Measurements from ENCODE around the gene FEV.
"Not testable (repeated sequence)": the region's sequence is repeated elsewhere in the genome, so short reads cannot be mapped to it uniquely, and the experiment has no call there.

The FEV gene

GRCh38 chr2:218952160-218952559 lies 32.8 kb downstream of the FEV start:
- Histone ChIP-seq H3K4me1 (ENCODE audit: control insufficient read depth, insufficient read depth, low read length) (no peaks in the 10 kb centered on the region), H3K4me3 (ENCODE audit: low read length) (no peak overlapping the region), H3K27me3 (replicated peaks; ENCODE audit: control insufficient read depth, insufficient read depth, low read length) (peaks cover 53% of the 10 kb centered on the region), H3K9me3 (ENCODE audit: control insufficient read depth, low read length) (no peaks in the 10 kb centered on the region), H3K36me3 (ENCODE audit: control insufficient read depth, insufficient read depth, low read length, severe bottlenecking) (no peaks in the 10 kb centered on the region), H3K9ac (ENCODE audit: low read length) (no peak overlapping the region)
- DNase-seq (ENCODE audit: low read depth): no peak

GRCh38 chr2:218946621-218947020 lies 38.4 kb downstream of the FEV start:
- no peak overlapping the region for H3K9ac ChIP-seq (ENCODE audit: low read length)
- DNase-seq (ENCODE audit: low read depth): no peak
- H3K27me3 ChIP-seq (replicated peaks; ENCODE audit: control insufficient read depth, insufficient read depth, low read length): peaks cover 48% of the 10 kb centered on the region
- H3K4me1 ChIP-seq (ENCODE audit: control insufficient read depth, insufficient read depth, low read length): no peaks in the 10 kb centered on the region
- no peak overlapping the region for H3K4me3 ChIP-seq (ENCODE audit: low read length)
- no peaks in the 10 kb centered on the region for H3K36me3 ChIP-seq (ENCODE audit: control insufficient read depth, insufficient read depth, low read length, severe bottlenecking)
- no peaks in the 10 kb centered on the region for H3K9me3 ChIP-seq (ENCODE audit: control insufficient read depth, low read length)

- H3K9ac ChIP-seq (ENCODE audit: low read length): no peak overlapping the region
- peaks cover 40% of the 10 kb centered on the region for H3K27me3 ChIP-seq (replicated peaks; ENCODE audit: control insufficient read depth, insufficient read depth, low read length)
- no peaks in the 10 kb centered on the region for H3K4me1 ChIP-seq (ENCODE audit: control insufficient read depth, insufficient read depth, low read length)
- no peak for DNase-seq (ENCODE audit: low read depth)
- H3K9me3 ChIP-seq (ENCODE audit: control insufficient read depth, low read length): no peaks in the 10 kb centered on the region
- no peak overlapping the region for H3K4me3 ChIP-seq (ENCODE audit: low read length)
- H3K36me3 ChIP-seq (ENCODE audit: control insufficient read depth, insufficient read depth, low read length, severe bottlenecking): no peaks in the 10 kb centered on the region
Measured at GRCh38 chr2:218944759-218945404, 40.1 kb downstream of the FEV start.

GRCh38 chr2:218931751-218932150 lies 53.2 kb downstream of the FEV start:
- not testable (repeated sequence) for H3K4me3 ChIP-seq (ENCODE audit: low read length); DNase-seq (ENCODE audit: low read depth); H3K9ac ChIP-seq (ENCODE audit: low read length); H3K36me3 ChIP-seq (ENCODE audit: control insufficient read depth, insufficient read depth, low read length, severe bottlenecking); H3K4me1 ChIP-seq (ENCODE audit: control insufficient read depth, insufficient read depth, low read length); H3K9me3 ChIP-seq (ENCODE audit: control insufficient read depth, low read length)
- H3K27me3 ChIP-seq (replicated peaks; ENCODE audit: control insufficient read depth, insufficient read depth, low read length): peaks cover 42% of the 10 kb centered on the region

All from adipocyte (in vitro differentiated cells).